Peyer's patch (tissue), 4 donors: ENCODE data around the gene ARFGAP3. TPM values are rescaled to one million over a fixed set of nuclear protein-coding genes. Genes with fewer than 3 reads are reported as not detected.

ENCODE experiments used
- DNase-seq, 3 donors: peaks; one replicate each; pipeline ENCODE4 v3.0.0-alpha.2; 2017 to 2019
- H3K27ac ChIP-seq, 4 donors: fragments of 200-600 bp; sonication (generic); one replicate each; pipeline ENCODE4 v1.5.1; 2016 to 2019
- H3K27me3 ChIP-seq, 2 donors: fragments of 200-600 bp; sonication (generic); one replicate each; pipeline ENCODE4 v1.5.1; 2019
- H3K36me3 ChIP-seq, 3 donors: fragments of 200-600 bp; sonication (generic); one replicate each; pipeline ENCODE4 v1.5.1; 2016 to 2019
- H3K4me1 ChIP-seq, 4 donors: fragments of 200-600 bp; sonication (generic); one replicate each; pipeline ENCODE4 v1.5.1; 2016 to 2019
- H3K4me3 ChIP-seq, 4 donors: fragments of 200-600 bp; sonication (generic); 1 replicate in 3 of 4; 2 replicates in 1 of 4; pipeline ENCODE4 v1.5.1; 2016 to 2019; ENCODE audit warnings: mild to moderate bottlenecking in 1 of 4
- H3K9me3 ChIP-seq, 4 donors: fragments of 200-600 bp; sonication (generic); one replicate each; pipeline ENCODE4 v1.5.1; 2016 to 2019; ENCODE audit warnings: mild to moderate bottlenecking in 1 of 4
- CTCF ChIP-seq, 6 experiments: fragments of 450-650 bp in 4 of 6; fragments of 200-600 bp in 2 of 6; sonication (generic) in 1 of 6; IDR thresholded peaks; one replicate each; pipeline ENCODE4 v1.5.1; 2017 to 2019; ENCODE audit warnings: antibody characterized with exemption in 6 of 6, mild to moderate bottlenecking in 3 of 6, moderate library complexity in 1 of 6
- POLR2A ChIP-seq, 2 donors: fragments of 450-650 bp; IDR thresholded peaks; one replicate each; pipeline ENCODE4 v1.5.1; 2017; ENCODE audit warnings: antibody characterized with exemption in 2 of 2, mild to moderate bottlenecking in 2 of 2, moderate library complexity in 2 of 2
- total RNA-seq, 4 donors: library from RNA; depleted of rRNA; stranded (reverse); fragments of >200 nt; gene quantifications; one replicate each; pipeline ENCODE4 v1.1.0, GENCODE V29; 2016

Gene ARFGAP3
- total RNA-seq, 4 donors from 2014 or later = 31.4 to 87.0 (median 57.8) TPM

DNA sequence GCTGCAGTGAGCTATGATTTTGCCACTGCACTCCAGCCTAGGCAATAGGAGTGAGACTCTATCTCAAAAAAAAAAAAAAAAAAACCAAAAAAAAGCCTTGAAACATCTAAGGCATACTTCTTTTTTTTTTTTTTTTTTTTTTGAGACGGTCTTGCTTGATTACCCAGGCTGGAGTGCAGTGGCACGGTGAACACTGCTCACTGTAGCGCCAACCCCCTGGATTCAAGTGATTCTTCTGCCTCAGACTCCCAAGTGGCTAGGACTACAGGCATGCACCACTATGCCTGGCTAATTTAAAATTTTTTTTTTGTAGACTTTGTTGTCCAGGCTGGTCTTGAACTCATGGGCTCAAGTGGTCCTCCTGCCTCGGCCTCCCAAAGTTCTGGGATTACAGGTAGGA, 19.5 kb downstream of the ARFGAP3 start:
- H3K27ac ChIP-seq = no peak overlapping the region
- H3K36me3 ChIP-seq = peaks cover 0 to 70% (median 0%) of the 10 kb centered on the region in 3 donors
- H3K27me3 ChIP-seq = no peaks in the 10 kb centered on the region
- peaks cover 0 to 5% (median 0%) of the 10 kb centered on the region in 4 donors for H3K4me1 ChIP-seq
- TF ChIP-seq CTCF (IDR thresholded peaks at IDR 0.05) (no peak), POLR2A (IDR thresholded peaks at IDR 0.05) (no peak)
- DNase-seq = peak in 1 of 3 donors; percentile 14
- no peaks in the 10 kb centered on the region for H3K9me3 ChIP-seq
- H3K4me3 ChIP-seq = no peak overlapping the region

DNA sequence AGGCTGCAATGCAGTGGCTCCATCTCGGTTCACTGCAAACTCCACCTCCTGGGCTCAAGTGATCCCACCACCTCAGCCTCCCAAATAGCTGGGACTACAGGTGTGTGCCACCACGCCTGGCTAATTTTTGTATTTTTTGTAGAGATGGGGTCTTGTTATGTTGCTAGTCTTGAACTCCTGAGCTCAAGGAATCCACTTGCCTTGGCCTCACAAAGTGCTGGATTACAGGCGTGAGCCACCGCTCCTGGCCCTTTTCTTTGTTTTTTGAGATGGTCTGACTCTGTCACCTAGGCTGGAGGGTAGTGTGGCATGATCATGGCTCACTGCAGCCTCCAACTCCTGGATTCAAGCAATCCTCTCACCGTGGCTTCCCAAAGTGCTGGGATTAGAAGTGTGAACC, 21.0 kb downstream of the ARFGAP3 start:
- Histone ChIP-seq H3K4me1 (no peaks in the 10 kb centered on the region), H3K36me3 (peaks cover 0 to 82% (median 0%) of the 10 kb centered on the region in 3 donors), H3K9me3 (no peaks in the 10 kb centered on the region), H3K4me3 (no peak overlapping the region), H3K27me3 (no peaks in the 10 kb centered on the region), H3K27ac (no peak overlapping the region)
- TF ChIP-seq CTCF (IDR thresholded peaks at IDR 0.05) = no peak
- no peak for TF ChIP-seq POLR2A (IDR thresholded peaks at IDR 0.05)
- peak in 1 of 3 donors; percentile 3 for DNase-seq

DNA sequence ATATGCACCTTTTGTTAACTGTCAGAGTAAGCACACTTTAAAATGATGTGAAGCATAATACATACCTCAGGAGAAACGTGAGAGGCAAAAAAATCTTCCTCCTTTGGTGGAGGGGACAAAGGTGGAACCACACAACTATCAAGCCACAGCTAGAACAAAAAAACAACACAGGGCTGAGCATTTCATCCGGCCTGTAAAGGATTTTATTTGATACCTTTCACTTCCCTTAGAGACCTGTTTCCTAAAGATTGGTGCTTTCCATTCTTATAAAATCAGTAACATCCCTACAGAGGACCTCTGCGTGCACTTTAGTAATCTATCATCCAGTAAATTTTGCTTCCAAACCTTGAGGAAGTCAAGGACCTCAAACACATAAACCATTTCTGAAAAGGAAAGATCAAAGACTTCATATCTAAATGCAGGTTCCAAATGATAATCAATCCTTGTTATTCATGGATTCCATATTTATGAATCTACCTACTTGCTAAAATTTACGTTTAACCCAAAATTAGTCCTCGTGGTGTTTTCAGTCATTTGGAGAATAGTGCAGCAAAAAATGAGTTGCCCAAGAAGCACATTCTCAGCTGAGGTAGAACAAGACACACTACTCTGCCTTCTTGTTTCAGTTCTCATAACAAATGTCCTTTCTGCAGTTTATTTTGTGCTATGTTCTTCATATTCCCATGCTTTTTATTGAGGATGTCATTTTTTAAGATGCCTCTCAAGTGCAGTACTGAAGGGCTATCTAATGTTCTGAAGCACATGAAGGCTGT, 22.7 kb downstream of the ARFGAP3 start:
- TF ChIP-seq CTCF (IDR thresholded peaks at IDR 0.05) = no peak
- no peak for TF ChIP-seq POLR2A (IDR thresholded peaks at IDR 0.05)
- no peaks in the 10 kb centered on the region for H3K4me1 ChIP-seq
- H3K27ac ChIP-seq = no peak overlapping the region
- H3K36me3 ChIP-seq = peaks cover 0 to 80% (median 0%) of the 10 kb centered on the region in 3 donors
- H3K9me3 ChIP-seq = no peaks in the 10 kb centered on the region
- no peak overlapping the region for H3K4me3 ChIP-seq
- no peak for DNase-seq
- no peaks in the 10 kb centered on the region for H3K27me3 ChIP-seq

DNA sequence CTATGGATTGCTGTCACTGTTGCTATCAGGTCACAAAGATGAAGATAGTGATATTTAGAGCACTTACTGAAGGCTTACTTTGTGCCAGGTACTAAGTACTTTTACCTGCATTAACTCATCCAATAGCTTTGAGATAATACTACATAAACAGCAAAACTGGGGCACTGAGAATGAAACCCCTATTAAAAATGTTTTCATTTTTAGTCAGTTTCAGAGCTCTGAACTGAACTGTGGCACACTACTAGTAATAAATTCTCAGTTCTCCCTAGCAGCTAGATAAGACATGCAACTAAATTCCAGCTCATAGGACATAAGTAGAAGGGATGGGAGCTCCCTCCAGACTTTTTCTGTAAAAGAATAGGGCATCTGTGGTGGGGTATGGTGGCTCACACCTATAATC, 24.0 kb downstream of the ARFGAP3 start:
- no peak overlapping the region for H3K27ac ChIP-seq
- no peak overlapping the region for H3K4me3 ChIP-seq
- H3K27me3 ChIP-seq = no peaks in the 10 kb centered on the region
- TF ChIP-seq CTCF (IDR thresholded peaks at IDR 0.05) (no peak), POLR2A (IDR thresholded peaks at IDR 0.05) (no peak)
- peaks cover 0 to 80% (median 0%) of the 10 kb centered on the region in 3 donors for H3K36me3 ChIP-seq
- DNase-seq = no peak
- H3K4me1 ChIP-seq = no peaks in the 10 kb centered on the region
- H3K9me3 ChIP-seq = no peaks in the 10 kb centered on the region

DNA sequence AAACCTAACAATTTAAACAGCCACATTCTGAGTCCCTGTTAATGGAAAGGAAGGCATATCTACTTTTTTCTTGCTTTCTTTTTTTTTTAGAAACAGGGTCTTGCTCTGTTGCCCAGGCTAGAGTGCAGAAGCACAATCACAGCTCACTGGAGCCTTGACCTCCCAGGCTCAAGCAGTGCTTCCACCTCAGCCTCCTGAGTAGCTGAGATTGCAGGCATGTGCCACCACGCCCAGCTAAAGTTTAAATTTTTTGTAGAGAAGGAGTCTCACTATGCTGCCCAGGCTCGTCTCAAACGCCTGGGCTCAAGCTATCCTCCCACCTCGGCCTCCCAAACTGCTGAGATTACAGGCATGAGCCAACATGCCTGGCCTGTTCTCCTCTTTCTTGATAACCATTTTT, 25.4 kb downstream of the ARFGAP3 start:
- DNase-seq = peak in 1 of 3 donors; percentile 1

More for the DNA sequence above, 25.4 kb downstream of the ARFGAP3 start:
- Histone ChIP-seq H3K9me3 (no peaks in the 10 kb centered on the region), H3K4me3 (no peak overlapping the region), H3K27ac (no peak overlapping the region), H3K27me3 (no peaks in the 10 kb centered on the region), H3K4me1 (no peaks in the 10 kb centered on the region), H3K36me3 (peaks cover 0 to 90% (median 0%) of the 10 kb centered on the region in 3 donors)
- TF ChIP-seq CTCF (IDR thresholded peaks at IDR 0.05) (no peak), POLR2A (IDR thresholded peaks at IDR 0.05) (no peak)
